Lower leg skin (tissue), 4 donors: Measurements from ENCODE around the gene DPP10. TPM values are rescaled to one million over a fixed set of nuclear protein-coding genes. Genes with fewer than 3 reads are reported as not detected.

Experiments
- DNase-seq, 2 donors: peaks; one replicate each; pipeline ENCODE4 v3.0.0-alpha.2; 2019; ENCODE audit warnings: low spot score in 2 of 2
- H3K4me3 ChIP-seq: fragments of 200-600 bp; sonication (generic); 2 replicates; pipeline ENCODE4 v1.5.1; 2017; ENCODE audit warnings: mild to moderate bottlenecking, low read depth; ENCODE audit not compliant: poor library complexity, severe bottlenecking
- POLR2A ChIP-seq, 2 donors: fragments of 450-650 bp; IDR thresholded peaks; one replicate each; pipeline ENCODE4 v1.6.1; 2016 to 2017; ENCODE audit warnings: antibody characterized with exemption in 2 of 2, mild to moderate bottlenecking in 1 of 2, moderate library complexity in 1 of 2
- WGBS, 2 donors: methylation state at CpG; one replicate each; pipeline ENCODE4 v1.1.5; 2018; 5-methylcytosine and 5-hydroxymethylcytosine counted together
- intact Hi-C: fragments of 100-400 bp; cut with DNase I; formaldehyde crosslinking; loops from one replicate; pipeline ENCODE4 v1.15.0; 2023; ENCODE audit warnings: low total_unique reads
- total RNA-seq, 4 donors: library from RNA; depleted of rRNA; stranded (reverse); fragments of >200 nt; gene quantifications; one replicate each; pipeline ENCODE4 v1.1.0, GENCODE V29; 2016
- TF ChIP-seq, protein P1 (sequence below), 3 donors: fragments of 450-650 bp; IDR thresholded peaks; one replicate each; pipeline ENCODE4 v1.5.1; 2016; ENCODE audit warnings: antibody characterized with exemption in 3 of 3, mild to moderate bottlenecking in 3 of 3, moderate library complexity in 2 of 3

The DPP10 gene
- total RNA-seq, 4 donors from 2014 or later = 1.1 TPM; not detected in 3

DNA sequence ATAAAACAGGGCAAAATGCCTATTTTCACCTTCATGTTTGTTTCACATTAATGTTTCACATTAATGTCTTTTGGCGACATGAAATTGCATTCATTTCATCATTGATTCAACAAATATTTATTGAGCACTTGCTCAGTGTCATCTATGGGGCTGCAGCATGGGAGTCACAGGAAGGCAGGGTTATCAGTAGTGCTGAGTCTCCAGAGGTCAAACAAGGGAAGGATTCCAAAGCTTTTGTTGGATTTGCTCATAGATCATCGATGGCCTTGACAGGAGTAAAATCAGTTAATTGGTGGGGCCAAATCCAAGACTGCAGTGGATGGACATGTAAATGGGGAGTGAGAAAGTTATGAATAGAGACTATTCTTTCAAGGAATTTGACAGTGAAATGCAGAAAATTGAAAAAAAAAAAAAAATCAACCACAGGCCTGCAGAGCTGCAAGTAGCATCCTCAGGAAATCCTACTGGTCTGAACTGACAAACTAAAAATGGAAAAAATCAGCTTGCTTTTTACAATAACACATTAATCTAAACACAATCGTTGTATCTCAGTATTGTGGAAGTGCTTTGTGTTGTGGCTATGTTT is 1290.8 kb downstream of the DPP10 start:
- TF ChIP-seq, protein P1, sequence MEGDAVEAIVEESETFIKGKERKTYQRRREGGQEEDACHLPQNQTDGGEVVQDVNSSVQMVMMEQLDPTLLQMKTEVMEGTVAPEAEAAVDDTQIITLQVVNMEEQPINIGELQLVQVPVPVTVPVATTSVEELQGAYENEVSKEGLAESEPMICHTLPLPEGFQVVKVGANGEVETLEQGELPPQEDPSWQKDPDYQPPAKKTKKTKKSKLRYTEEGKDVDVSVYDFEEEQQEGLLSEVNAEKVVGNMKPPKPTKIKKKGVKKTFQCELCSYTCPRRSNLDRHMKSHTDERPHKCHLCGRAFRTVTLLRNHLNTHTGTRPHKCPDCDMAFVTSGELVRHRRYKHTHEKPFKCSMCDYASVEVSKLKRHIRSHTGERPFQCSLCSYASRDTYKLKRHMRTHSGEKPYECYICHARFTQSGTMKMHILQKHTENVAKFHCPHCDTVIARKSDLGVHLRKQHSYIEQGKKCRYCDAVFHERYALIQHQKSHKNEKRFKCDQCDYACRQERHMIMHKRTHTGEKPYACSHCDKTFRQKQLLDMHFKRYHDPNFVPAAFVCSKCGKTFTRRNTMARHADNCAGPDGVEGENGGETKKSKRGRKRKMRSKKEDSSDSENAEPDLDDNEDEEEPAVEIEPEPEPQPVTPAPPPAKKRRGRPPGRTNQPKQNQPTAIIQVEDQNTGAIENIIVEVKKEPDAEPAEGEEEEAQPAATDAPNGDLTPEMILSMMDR (IDR thresholded peaks at IDR 0.05) = no peak
- no peak for TF ChIP-seq POLR2A (IDR thresholded peaks at IDR 0.05)
- no peak for DNase-seq
- WGBS, 2 donors = 64 to 73% methylated on average over 3 of the region's 3 CpGs
- no peak overlapping the region for H3K4me3 ChIP-seq
- intact Hi-C loops = no loop called here

DNA sequence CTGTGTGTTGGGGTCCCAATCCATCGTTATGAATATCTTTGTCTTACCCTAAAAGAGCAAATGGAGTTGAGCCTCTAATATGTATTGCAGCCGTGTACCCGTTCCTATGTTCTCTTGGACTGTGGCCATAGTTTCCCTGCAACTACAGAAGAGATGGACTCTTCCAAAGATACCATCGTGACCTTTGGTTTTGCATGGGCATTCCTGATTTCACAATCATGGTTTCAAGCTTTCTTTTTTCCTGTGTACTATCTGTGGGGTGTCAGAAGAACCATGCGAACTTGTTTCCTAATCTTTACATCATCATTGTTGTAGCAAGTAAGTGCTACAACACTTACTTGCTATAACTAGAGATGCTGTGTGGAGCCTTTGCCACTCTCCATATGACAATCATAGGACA is 1295.7 kb downstream of the DPP10 start:
- H3K4me3 ChIP-seq = no peak overlapping the region
- intact Hi-C loops = no loop called here
- no peak for TF ChIP-seq POLR2A (IDR thresholded peaks at IDR 0.05)
- TF ChIP-seq, protein P1 (IDR thresholded peaks at IDR 0.05) = no peak
- DNase-seq = no peak
- WGBS, 2 donors = 91 to 95% methylated on average over 5 of the region's 5 CpGs

GRCh38 chr2:115739574-115739973 is 1297.1 kb downstream of the DPP10 start:
- TF ChIP-seq, protein P1 (IDR thresholded peaks at IDR 0.05) = no peak
- no peak for TF ChIP-seq POLR2A (IDR thresholded peaks at IDR 0.05)
- intact Hi-C loops = no loop called here

DNA sequence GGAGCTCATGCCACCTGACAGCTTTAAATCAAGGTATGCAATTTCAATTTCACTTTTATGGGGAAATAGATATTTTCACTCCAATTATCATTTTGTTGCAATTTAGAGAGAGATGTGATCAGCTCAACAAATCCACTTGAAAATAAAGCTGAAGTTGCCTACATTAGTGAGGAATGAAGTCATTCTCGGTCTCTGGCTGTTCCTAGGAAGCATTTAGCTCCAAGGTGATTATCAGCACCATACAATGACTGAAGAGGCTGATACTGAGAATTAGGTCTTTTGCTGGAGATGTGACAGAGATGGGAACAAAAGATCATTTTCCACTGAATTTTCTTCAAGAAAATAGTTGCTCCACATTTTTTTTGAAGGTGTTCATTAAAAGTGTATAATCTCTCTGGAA is 1303.7 kb downstream of the DPP10 start:
- no peak overlapping the region for H3K4me3 ChIP-seq
- no peak for TF ChIP-seq POLR2A (IDR thresholded peaks at IDR 0.05)
- TF ChIP-seq, protein P1 (IDR thresholded peaks at IDR 0.05) = no peak
- intact Hi-C loops = no loop called here
- 48 to 65% methylated on average over 1 of the region's 1 CpG for WGBS, 2 donors
- DNase-seq = no peak

More at GRCh38 chr2:115739574-115739973, 1297.1 kb downstream of the DPP10 start:
- no peak overlapping the region for H3K4me3 ChIP-seq
- 77 to 84% methylated on average over 4 of the region's 4 CpGs for WGBS, 2 donors
- no peak for DNase-seq

DNA sequence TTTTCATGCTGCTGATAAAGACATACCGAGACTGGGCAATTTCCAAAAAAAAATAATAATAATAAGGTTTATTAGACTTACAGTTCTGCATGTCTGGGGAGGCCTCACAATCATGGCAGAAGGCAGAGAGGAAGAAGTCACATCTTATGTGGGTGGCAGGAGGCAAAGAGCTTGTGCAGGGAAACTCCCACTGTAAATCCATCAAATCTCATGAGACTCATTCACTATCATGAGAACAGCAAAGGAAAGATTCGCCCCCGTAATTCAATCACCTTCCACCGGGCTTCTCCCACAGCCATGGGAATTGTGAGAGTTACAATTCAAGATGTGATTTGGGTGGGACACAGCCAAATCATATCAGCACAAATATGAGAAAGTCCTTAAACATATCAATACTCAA is 1314.8 kb downstream of the DPP10 start:
- no peak overlapping the region for H3K4me3 ChIP-seq
- no peak for DNase-seq
- 76 to 78% methylated on average over 4 of the region's 4 CpGs for WGBS, 2 donors
- no peak for TF ChIP-seq POLR2A (IDR thresholded peaks at IDR 0.05)
- TF ChIP-seq, protein P1 (IDR thresholded peaks at IDR 0.05) = no peak
- intact Hi-C loops = no loop called here

DNA sequence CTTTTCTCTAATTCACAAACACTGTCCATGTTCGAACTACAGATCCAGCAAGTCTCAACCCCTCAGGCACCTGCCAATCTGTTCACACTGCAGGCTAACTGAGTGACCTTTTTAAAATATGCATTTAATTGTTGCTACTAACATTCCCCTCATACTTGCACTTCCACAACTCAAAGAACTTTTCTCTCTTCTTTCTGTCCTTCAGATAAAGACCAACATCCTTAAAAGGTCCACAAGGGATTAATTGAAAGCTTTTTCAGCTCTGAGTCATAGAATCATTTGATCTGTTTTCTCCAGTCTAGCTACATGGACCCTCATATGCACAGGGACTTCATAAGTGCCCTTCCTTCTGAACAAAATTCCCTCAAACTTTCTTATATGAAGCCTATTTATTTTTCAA is 1321.2 kb downstream of the DPP10 start:
- intact Hi-C loops = no loop called here
- 47 to 53% methylated on average over 1 of the region's 1 CpG for WGBS, 2 donors
- H3K4me3 ChIP-seq = no peak overlapping the region
- DNase-seq = no peak
- TF ChIP-seq, protein P1 (IDR thresholded peaks at IDR 0.05) = no peak
- no peak for TF ChIP-seq POLR2A (IDR thresholded peaks at IDR 0.05)
